ENCODE results near the gene TLR8.
"Not testable (repeated sequence)": the region's sequence is repeated elsewhere in the genome, so short reads cannot be mapped to it uniquely, and the experiment has no call there.

Gene TLR8

GRCh38 chrX:12898073-12898472, 8.3 kb upstream of the TLR8 start:
- DNase-seq (ENCODE audit: low read depth in 2 of 2) = no peak

- no peak for DNase-seq (ENCODE audit: low read depth in 2 of 2)
Measured at GRCh38 chrX:12899506-12899905, 6.9 kb upstream of the TLR8 start.

- peak; percentile 45 to 51 for DNase-seq (ENCODE audit: low read depth in 2 of 2)
Measured at GRCh38 chrX:12901486-12901885, 4.9 kb upstream of the TLR8 start.

DNA sequence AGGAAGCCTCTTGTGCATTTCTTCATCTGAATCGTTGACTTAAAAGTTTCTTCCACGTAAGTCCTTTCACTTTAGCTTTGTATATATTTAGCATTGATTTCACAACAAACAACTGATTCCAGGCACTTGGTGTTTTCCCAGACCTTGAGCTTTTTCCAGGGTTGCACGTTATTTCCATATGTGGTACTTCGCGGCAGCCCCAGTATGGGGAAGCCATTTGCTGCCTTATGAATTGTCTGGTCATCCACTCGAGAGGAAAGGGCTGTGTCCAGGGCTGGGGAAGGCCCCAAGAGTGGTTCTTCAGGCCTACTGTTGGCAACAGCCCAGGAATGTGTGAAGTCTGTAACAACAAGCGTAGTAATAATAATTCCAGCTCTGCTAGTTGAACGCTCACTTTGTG, 2.8 kb upstream of the TLR8 start:
- no peak for DNase-seq (ENCODE audit: low read depth in 2 of 2)

DNA sequence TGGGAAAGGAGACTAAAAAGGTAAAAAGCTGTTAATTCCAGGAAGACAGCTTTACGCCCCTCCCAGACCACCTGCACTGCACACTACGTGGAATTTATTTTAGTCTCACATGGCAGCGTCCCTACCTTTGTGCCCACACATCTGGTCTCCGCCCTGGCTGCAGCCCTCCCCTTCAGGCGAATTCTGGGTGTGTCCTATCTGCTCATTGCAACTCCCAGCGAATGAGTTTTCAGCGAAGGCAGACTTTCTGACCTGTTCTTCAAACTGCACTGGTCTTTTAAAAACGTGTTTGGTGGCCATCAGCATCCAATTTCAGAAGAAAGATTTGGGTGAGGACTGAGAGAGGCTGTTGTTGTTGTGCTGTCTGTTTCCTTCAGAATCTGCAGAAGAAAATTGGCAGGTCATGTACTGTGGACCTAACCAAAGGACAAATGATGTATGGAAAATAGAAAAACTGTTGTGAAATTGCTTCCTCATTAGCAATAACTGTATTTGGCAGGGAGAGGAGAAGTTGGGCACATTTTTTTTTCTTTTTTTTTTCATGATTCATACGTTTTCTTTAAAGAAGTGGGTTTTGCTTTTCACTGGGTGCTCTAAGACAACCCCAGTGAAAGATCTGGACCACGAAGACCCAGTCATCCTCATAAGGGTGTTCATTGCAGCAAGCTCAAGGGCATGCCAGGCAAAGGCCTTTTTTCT, 4.2 kb downstream of the TLR8 start:
- DNase-seq (ENCODE audit: low read depth in 2 of 2) = no peak

- no peak for DNase-seq (ENCODE audit: low read depth in 2 of 2)
Measured at GRCh38 chrX:12911122-12911470, 4.7 kb downstream of the TLR8 start.

- DNase-seq (ENCODE audit: low read depth in 2 of 2) = no peak
Measured at GRCh38 chrX:12912791-12913482, 6.5 kb downstream of the TLR8 start.

DNA sequence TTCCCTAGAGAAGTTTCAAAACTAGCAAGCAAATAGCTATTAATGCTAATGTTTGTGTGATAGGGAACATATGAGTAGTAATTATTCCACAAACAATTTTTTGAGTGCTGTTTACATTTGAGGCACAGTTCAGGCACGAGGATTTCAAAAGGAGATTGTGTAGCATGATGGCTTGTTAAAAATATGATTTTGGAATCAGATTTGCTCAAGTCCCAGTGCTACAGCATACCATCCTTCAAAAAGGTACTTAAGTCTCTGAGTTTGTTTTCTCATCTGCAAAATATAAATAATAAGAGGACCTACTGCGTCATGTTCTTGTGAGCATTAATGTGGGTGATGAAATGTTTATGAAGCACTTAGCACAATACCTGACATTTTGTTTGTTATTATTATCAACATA, 11.3 kb downstream of the TLR8 start:
- no peak for DNase-seq (ENCODE audit: low read depth in 2 of 2)

DNA sequence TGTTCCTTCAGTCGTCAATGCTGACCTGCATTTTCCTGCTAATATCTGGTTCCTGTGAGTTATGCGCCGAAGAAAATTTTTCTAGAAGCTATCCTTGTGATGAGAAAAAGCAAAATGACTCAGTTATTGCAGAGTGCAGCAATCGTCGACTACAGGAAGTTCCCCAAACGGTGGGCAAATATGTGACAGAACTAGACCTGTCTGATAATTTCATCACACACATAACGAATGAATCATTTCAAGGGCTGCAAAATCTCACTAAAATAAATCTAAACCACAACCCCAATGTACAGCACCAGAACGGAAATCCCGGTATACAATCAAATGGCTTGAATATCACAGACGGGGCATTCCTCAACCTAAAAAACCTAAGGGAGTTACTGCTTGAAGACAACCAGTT, 12.6 kb downstream of the TLR8 start:
- DNase-seq (ENCODE audit: low read depth in 2 of 2) = no peak

GRCh38 chrX:12919620-12920019, 13.2 kb downstream of the TLR8 start:
- no peak for DNase-seq (ENCODE audit: low read depth in 2 of 2)

DNA sequence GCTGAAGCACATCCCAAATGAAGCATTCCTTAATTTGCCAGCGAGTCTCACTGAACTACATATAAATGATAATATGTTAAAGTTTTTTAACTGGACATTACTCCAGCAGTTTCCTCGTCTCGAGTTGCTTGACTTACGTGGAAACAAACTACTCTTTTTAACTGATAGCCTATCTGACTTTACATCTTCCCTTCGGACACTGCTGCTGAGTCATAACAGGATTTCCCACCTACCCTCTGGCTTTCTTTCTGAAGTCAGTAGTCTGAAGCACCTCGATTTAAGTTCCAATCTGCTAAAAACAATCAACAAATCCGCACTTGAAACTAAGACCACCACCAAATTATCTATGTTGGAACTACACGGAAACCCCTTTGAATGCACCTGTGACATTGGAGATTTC, 14.6 kb downstream of the TLR8 start:
- no peak for DNase-seq (ENCODE audit: low read depth in 2 of 2)

DNA sequence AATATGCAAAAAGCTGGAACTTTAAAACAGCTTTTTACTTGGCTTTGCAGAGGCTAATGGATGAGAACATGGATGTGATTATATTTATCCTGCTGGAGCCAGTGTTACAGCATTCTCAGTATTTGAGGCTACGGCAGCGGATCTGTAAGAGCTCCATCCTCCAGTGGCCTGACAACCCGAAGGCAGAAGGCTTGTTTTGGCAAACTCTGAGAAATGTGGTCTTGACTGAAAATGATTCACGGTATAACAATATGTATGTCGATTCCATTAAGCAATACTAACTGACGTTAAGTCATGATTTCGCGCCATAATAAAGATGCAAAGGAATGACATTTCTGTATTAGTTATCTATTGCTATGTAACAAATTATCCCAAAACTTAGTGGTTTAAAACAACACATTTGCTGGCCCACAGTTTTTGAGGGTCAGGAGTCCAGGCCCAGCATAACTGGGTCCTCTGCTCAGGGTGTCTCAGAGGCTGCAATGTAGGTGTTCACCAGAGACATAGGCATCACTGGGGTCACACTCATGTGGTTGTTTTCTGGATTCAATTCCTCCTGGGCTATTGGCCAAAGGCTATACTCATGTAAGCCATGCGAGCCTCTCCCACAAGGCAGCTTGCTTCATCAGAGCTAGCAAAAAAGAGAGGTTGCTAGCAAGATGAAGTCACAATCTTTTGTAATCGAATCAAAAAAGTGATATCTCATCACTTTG, 15.6 kb downstream of the TLR8 start:
- no peak for DNase-seq (ENCODE audit: low read depth in 2 of 2)

DNA sequence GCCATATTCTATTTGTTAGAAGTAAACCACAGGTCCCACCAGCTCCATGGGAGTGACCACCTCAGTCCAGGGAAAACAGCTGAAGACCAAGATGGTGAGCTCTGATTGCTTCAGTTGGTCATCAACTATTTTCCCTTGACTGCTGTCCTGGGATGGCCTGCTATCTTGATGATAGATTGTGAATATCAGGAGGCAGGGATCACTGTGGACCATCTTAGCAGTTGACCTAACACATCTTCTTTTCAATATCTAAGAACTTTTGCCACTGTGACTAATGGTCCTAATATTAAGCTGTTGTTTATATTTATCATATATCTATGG, 16.1 kb downstream of the TLR8 start:
- no peak for DNase-seq (ENCODE audit: low read depth in 2 of 2)

DNA sequence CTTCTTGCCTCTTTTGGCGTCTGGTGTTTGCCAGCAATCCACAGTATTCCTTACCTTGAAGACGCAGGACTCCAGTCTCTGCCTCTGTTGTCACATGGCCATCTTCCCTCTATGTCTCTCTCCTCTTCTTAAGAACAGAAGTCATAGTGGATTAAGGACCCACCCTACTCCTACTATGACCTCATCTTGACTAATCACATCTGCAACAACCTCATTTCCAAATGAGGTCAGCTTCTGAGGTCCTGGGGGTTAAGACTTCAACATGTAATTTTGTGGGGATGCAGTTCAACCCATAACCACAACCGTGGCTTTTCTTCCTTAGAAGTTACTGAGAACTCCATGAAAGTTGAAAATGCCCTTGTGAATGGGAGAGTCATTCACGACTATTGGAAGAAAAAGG, 23.3 kb downstream of the TLR8 start:
- DNase-seq (ENCODE audit: low read depth in 2 of 2) = no peak

DNA sequence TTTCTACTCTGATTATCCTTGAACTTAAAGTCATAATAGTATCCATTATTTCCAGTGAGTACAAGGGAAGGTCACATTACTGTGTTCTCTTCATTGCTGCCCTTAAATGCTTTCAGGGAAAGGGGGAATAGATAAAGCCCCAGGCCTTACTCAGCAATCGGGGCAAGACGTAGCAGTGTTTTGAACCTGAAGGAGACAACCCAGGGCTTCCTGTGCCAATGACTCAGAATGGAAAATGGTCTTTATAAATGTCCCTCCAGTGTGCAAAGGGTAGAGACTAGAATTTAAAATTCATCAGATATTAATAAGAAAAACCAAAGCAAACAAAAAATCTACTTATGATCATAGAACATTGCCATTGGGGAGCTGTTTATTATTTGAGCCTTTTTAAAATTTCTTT, 23.7 kb downstream of the TLR8 start:
- DNase-seq (ENCODE audit: low read depth in 2 of 2) = no peak

DNA sequence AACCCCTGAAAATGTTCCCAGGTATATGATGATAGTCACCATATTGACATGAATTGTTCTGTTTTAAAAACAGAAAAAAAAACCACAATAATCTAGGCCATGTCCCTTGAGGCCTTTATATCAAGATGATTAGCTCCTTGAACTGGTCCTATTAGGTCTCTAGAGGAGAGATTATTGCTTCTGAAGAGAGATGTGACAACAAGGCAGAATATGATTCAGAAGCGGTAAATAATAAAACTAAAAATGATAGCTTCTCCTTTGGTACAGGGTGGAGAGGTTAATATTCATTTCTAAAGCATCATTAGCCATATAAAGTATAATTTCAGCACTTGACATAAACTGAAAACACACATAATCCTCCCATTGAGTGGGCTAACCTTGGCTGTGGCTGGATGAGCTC, 25.8 kb downstream of the TLR8 start:
- DNase-seq (ENCODE audit: low read depth in 2 of 2) = no peak

DNA sequence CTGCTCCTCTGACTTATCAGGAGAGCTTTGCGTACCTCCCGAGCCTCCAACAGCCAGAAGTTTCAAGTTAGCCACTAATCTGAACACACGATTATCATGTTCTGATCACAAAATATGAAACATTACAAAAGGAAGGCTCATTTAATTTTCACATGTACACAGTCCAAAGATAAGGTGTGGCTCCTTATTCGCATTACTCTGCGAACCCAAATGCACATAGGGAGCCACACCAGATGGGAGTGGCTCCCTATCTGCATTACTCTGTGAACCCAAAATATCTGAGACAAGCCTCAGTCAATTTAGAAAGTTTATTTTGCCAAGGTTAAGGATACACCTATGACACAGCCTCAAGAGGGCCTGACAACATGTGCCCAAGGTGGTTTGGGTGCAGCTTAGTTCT, 28.4 kb downstream of the TLR8 start:
- DNase-seq (ENCODE audit: low read depth in 2 of 2) = no peak

DNA sequence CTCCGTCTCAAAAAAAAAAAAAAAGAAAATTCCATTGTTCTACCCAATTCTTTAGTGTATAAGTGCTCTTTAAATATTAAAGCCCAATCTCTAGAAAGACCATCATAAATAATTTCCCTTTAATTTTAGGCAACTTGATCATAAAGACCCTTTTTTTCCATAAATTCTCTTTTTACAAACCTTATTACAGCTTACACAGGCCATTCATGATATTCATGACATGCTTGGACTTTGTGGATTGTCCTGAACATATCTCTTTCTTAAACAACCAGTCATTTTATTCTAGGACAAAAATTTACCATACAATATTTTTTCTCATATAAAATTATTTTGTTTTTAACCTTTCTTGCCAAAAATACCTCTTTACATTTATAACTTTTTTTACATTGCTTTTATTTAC, 30.5 kb downstream of the TLR8 start:
- no peak for DNase-seq (ENCODE audit: low read depth in 2 of 2)

DNA sequence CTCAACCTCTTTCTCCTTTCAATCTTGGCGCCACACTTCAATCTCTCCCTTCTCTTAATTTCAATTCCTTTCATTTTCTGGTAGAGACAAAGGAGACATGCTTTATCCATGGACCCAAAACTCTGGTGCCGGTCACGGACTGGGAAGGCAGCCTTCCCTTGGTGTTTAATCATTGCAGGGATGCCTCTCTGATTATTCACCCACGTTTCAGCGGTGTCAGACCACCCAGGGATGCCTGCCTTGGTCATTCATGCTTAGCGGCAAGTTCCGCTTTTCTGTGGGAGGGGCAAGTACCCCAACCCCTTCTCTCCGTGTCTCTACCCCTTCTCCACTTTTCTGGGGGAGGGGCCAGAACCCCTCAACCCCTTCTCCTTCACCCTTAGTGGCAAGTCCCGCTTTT, 34.1 kb downstream of the TLR8 start:
- not testable (repeated sequence) for DNase-seq (ENCODE audit: low read depth in 2 of 2)

GRCh38 chrX:12943592-12943991, 37.2 kb downstream of the TLR8 start:
- not testable (repeated sequence) for DNase-seq (ENCODE audit: low read depth in 2 of 2)

DNA sequence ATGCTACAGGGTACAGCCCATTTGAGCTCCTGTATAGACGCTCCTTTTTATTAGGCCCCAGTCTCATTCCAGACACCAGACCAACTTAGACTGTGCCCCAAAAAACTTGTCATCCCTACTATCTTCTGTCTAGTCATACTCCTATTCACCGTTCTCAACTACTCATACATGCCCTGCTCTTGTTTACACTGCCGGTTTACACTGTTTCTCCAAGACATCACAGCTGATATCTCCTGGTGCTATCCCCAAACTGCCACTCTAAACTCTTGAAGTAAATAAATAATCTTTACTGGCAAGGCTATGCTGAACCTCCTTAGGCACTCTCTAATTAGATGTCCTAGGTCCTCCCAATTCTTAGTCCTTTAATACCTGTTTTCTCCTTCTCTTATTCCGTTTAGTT, 38.0 kb downstream of the TLR8 start:
- DNase-seq (ENCODE audit: low read depth in 2 of 2) = not testable (repeated sequence)

DNA sequence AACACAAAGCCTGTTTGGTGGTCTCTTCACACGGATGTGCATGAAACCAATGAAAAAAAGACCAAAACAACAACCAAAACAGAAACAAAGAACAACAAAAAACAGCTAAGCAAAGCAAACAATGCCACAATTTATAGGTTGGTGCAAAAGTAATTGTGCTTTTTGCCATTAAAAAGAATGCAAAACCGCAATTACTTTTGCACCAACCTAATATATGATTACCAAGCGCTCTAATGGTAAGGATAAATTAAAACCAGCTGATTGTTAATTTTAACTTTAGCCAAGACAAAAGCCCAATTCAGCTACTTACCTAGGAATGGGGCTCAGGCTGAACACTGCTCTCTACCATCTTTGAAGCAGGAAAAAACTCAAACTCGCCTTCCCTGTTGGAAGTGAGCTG, 39.1 kb downstream of the TLR8 start:
- no peak for DNase-seq (ENCODE audit: low read depth in 2 of 2)

DNA sequence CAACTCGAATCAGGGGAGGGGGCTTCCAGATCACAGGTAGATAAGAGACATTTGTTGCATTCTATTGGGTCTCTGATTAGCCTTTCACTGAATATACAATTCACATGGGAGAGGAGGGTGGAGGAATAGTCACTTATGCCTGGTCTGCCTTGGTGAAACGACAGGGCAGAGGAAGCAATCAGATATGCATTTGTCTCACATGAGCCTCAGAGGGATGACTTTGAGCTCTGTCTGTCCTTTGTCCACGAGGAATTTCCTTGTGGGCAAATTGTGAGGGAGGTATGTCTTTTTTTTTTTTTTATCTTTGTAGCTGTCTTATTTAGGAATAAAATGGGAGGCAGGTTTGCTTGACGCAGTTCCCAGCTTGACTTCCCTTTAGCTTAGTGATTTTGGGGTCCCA, 40.0 kb downstream of the TLR8 start:
- no peak for DNase-seq (ENCODE audit: low read depth in 2 of 2)

All from stimulated activated CD8-positive, alpha-beta memory T cell treated with anti-CD3 and anti-CD28 coated beads, Interleukin-2, amount 100 ng/mL, for 48 hours (primary cell).